Left renal pelvis (tissue), 4 donors: ENCODE measurements around the gene PRDM16. TPM values are rescaled to one million over a fixed set of nuclear protein-coding genes. Genes with fewer than 3 reads are reported as not detected.

Experiments used
- DNase-seq, 4 donors: peaks; one replicate each; pipeline ENCODE4 v3.0.0-alpha.2; 2013; ENCODE audit warnings: low read depth in 4 of 4, low spot score in 3 of 4
- polyA plus RNA-seq, 4 donors: library from polyadenylated mRNA; unstranded; fragments of 120-200 nt; gene quantifications; one replicate each; pipeline ENCODE4 v1.2.1, GENCODE V29; 2013; ENCODE audit not compliant: insufficient read length in 4 of 4

The PRDM16 gene
- polyA plus RNA-seq, 4 donors = 1.1 to 11.1 (median 6.8) TPM

DNA sequence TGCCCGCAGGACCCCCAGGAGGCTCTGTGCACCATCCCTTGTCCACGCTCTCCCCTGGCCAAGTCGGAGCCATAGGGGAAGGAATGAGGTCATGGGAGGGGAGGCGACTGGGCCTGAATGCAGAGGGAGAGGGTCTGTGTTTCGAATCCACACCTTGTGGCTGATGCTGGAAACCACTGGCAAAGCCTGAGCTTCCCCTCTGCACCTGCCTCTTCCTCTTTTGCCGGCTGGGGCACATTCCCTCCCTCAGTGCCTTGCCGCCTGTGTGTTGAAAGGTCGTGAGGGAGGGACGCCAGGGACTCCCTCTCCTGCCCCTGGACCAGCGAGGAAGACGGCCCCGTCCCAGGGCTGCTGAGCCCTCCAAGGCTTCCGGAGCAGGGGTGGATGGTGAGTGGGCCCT lies 27.3 kb downstream of the PRDM16 start:
- no peak for DNase-seq

DNA sequence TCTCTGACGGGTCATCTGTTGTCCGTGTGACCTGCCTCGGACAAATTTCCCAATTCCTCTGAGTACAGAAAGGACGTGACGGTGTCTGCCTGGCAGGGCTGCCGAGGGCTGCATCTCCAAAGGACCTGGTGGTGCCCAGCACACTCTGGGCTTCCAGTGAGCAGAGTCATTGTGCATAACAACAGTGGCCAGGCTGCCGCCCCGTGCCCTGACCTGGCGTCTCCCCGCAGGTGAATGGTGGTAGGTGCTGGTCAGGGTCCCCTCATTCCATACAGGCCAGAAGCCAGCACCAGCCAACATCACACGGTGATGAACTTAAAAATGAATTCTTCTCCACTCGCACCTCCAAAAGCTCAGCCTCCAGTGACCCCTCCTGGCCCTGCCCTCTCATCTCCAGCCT lies 28.2 kb downstream of the PRDM16 start:
- no peak for DNase-seq

DNA sequence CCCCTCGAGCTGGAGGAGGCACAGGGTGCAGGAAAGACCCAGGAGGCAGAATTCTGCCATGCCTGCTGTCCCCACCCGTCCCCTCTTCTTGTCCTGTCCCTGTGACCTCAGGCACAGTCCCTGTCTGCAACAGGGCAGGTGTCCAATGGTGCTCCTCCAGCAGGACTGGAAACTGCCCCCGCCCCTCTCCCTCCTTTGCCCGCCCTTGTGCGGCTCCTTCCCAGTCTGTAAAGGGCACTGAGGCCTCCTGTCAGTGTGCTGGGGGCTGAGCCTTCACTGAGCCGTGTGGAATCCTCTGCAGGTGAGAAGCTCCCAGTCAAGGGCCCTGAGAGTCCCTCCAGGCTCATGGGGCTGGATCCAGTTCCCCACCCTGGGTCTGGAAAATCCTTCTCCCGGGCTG lies 28.9 kb downstream of the PRDM16 start:
- DNase-seq = no peak

GRCh38 chr1:3099861-3100260 lies 30.9 kb downstream of the PRDM16 start:
- no peak for DNase-seq

- DNase-seq = no peak
Measured at GRCh38 chr1:3101124-3101939, 32.3 kb downstream of the PRDM16 start.

DNA sequence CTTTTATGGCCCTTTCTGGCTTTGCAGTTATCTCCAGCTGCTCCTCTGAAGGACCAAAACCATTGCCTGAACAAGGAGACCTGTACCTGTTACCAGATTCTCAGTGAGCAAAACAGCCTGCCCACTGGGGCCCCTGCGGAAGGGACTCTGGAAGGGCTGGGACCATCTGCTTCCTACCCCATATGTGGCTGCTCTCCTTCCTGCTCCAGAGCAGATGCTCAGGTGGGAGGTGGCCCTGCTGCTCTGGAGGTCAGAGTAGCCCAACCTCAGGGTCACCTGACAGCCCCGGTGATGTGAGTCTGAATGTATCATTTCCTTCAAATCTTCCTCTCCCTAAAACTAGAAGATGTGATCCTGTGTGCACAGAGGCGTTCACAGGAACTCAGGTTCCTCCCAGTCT lies 33.6 kb downstream of the PRDM16 start:
- no peak for DNase-seq

DNA sequence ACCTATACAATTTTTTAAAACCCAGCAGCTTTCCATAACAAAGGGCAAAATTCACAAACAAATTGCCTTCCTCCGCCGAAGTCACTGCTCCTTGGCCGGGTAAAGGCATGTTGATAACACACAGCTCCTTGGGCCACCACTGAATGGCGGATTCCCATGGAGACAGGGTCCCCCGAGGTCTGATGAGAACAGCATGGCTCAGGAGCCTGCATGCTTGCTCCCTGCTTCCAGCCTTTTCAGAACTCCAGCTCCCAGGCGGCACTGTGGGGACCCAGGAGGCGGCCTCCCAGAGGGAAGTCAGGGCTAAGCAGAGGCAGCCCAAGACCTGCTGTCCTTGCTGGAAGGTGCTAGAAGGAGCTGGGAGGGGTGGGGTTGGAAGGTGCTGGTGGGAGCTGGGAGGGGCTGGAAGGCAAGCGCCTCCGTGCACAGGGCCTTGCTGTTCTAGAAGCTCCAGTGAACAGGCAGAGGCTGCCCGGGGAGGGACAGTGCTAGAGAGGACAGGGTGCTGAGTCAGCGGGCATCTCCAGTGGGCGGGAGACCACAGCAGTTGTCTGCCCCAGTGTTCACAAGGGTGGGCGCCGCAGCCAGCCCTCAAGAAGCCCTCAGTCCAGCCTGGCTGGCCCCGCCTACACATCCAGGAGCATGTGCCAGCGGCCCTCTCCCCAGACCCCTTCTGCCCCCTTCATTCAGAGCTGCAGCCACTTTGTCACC lies 35.1 kb downstream of the PRDM16 start:
- no peak for DNase-seq

- peak in 1 of 4 donors; percentile 42 for DNase-seq
Measured at GRCh38 chr1:3105167-3105863, 36.3 kb downstream of the PRDM16 start.

- DNase-seq = no peak
Measured at GRCh38 chr1:3106216-3106615, 37.2 kb downstream of the PRDM16 start.

GRCh38 chr1:3107201-3107600 lies 38.2 kb downstream of the PRDM16 start:
- DNase-seq = no peak

DNA sequence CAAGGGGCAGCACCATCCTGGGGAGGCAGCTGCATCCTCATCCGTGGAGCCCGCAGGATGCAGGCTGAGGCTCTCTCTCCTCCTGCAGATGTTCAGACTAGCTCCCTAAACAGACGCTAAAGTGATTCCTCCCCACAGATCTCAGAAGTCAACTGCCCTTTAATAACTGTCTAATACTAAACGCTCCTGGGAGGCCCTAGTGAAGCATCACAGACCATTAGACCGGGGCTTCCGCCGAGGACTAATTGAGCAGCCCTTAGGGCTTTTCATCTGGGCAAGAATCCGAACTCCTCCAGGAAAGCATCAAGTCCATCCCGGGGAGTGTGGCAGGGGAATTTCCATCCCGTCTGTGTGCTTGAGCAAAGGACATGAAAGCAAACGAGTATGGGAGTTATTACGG lies 40.4 kb downstream of the PRDM16 start:
- DNase-seq = no peak

GRCh38 chr1:3111348-3112021 lies 42.5 kb downstream of the PRDM16 start:
- DNase-seq = peak in 1 of 4 donors; percentile 51

- DNase-seq = no peak
Measured at GRCh38 chr1:3112526-3112925, 43.5 kb downstream of the PRDM16 start.

DNA sequence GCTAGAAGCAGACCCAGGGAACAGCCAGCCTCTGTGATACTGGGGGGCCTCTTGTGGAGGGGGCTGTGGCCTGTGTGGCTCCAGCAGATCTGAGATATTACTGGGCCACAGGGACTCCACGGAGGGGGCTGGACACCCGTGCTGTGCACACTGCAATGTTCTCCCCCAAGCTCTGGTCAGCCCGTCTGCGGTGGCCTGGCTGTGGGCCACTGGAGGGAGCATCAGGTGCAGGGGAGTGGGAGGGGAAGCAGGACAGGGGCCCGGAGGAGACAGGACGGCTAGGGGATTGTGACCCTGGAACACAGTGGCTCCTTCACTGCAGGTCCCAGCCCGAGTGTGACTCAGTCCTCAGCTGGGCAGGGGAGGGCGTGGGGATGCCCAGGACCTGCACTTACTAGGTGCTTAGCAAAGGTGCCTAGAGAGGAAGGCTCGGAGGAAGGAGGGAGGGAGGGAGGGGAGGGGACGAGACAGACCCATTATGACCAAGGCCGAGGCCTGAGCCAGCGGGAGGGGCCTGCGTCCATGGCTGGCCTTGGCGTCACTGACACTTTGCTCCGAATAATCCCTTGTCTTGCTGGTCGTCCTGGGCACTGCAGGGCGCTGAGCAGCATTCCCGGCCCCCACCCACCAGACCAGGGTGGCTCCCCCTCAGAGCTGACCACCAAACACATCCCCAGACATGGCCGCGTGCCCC lies 44.2 kb downstream of the PRDM16 start:
- no peak for DNase-seq

- DNase-seq = no peak
Measured at GRCh38 chr1:3113741-3114056, 44.7 kb downstream of the PRDM16 start.

DNA sequence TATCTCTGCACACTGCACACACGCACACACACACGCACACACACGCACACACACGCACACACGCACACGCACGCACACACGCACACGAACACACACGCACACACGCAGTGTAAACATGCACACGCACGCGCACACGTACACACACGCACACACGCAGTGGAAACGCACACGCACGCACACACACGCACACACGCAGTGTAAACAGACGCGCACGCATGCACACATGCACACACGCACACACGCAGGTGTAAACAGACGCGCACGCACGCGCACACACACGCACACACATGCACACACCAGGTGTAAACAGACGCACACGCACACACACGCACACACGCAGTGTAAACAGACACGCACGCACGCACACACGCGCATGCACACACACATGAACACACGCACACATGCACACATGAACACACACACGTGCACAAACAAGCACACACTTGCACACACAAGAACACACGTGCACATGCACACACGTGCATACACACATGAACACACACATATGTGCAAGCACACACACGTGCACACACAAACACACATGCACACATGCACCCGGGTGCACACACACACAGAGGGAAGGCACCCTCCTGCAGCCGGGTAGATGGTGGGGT lies 45.2 kb downstream of the PRDM16 start:
- DNase-seq = no peak

- DNase-seq = no peak
Measured at GRCh38 chr1:3114846-3115245, 45.8 kb downstream of the PRDM16 start.

- no peak for DNase-seq
Measured at GRCh38 chr1:3115275-3116149, 46.5 kb downstream of the PRDM16 start.

DNA sequence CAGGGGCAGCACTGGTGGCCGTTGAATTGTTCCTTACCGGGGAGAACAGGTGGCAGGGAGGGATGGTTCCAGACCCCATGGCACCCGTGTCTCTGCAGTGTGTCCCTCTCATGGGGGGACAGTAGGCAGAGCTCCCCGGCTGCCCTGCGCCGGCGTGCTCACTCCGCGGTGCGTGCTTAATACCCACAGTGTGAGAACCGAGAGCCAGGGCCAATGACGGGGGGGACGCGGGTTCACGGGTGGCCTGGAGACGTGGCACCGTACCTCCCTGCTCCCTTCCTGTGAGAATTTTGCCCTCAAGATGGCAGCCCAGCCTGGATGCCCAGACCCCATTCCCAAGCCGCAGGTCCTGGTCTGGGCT lies 47.1 kb downstream of the PRDM16 start:
- DNase-seq = no peak
